SIG-M5 (cell line): ENCODE measurements around the gene MED25.

Experiments used
- DNase-seq: peaks from one replicate; lab custom pipeline; 2025; lab: John Stamatoyannopoulos, UW

Gene MED25

GRCh38 chr19:49858088-49858985 is 40.2 kb downstream of the MED25 start:
- no peak for DNase-seq

GRCh38 chr19:49859682-49860335 is 41.7 kb downstream of the MED25 start:
- DNase-seq: no peak

GRCh38 chr19:49860336-49861102 is 42.4 kb downstream of the MED25 start:
- no peak for DNase-seq

- no peak for DNase-seq
These were observed 43.0 kb downstream of the MED25 start for GRCh38 chr19:49861107-49861506.

GRCh38 chr19:49861541-49862378 is 43.7 kb downstream of the MED25 start:
- no peak for DNase-seq

- no peak for DNase-seq
These were observed 44.5 kb downstream of the MED25 start for GRCh38 chr19:49862391-49863253.

- DNase-seq: no peak
These were observed 45.3 kb downstream of the MED25 start for GRCh38 chr19:49863254-49863934.

GRCh38 chr19:49863935-49864320 is 45.8 kb downstream of the MED25 start:
- no peak for DNase-seq

GRCh38 chr19:49864890-49865289 is 46.8 kb downstream of the MED25 start:
- no peak for DNase-seq

- DNase-seq: peak; percentile 49
These were observed 49.1 kb downstream of the MED25 start, which contains the start of gene PNKP for GRCh38 chr19:49866933-49867782. PNKP (minus strand) TSS chr19:49867576; CDS start chr19:49867204, 372 bp downstream.

- DNase-seq: no peak
These were observed 51.0 kb downstream of the MED25 start for GRCh38 chr19:49869009-49869483.

- DNase-seq: peak; percentile 98
These were observed 51.6 kb downstream of the MED25 start for GRCh38 chr19:49869484-49870308.

GRCh38 chr19:49870309-49870901 is 52.3 kb downstream of the MED25 start:
- DNase-seq: no peak

- DNase-seq: no peak
These were observed 53.4 kb downstream of the MED25 start for GRCh38 chr19:49871349-49871985.

- no peak for DNase-seq
These were observed 54.4 kb downstream of the MED25 start for GRCh38 chr19:49872245-49873128.

- DNase-seq: no peak
These were observed 55.0 kb downstream of the MED25 start for GRCh38 chr19:49873129-49873521.
